SW480 (cell line): ENCODE measurements around the gene ARHGEF11.
"Not testable (repeated sequence)": the region's sequence is repeated elsewhere in the genome, so short reads cannot be mapped to it uniquely, and the experiment has no call there.

Source experiments
- DNase-seq: peaks from one replicate; pipeline ENCODE4 v3.0.0-alpha.2; 2016; ENCODE audit warnings: low spot score

ARHGEF11 gene, protein sequence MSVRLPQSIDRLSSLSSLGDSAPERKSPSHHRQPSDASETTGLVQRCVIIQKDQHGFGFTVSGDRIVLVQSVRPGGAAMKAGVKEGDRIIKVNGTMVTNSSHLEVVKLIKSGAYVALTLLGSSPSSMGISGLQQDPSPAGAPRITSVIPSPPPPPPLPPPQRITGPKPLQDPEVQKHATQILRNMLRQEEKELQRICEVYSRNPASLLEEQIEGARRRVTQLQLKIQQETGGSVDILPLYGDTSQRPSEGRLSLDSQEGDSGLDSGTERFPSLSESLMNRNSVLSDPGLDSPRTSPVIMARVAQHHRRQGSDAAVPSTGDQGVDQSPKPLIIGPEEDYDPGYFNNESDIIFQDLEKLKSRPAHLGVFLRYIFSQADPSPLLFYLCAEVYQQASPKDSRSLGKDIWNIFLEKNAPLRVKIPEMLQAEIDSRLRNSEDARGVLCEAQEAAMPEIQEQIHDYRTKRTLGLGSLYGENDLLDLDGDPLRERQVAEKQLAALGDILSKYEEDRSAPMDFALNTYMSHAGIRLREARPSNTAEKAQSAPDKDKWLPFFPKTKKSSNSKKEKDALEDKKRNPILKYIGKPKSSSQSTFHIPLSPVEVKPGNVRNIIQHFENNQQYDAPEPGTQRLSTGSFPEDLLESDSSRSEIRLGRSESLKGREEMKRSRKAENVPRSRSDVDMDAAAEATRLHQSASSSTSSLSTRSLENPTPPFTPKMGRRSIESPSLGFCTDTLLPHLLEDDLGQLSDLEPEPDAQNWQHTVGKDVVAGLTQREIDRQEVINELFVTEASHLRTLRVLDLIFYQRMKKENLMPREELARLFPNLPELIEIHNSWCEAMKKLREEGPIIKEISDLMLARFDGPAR (N-terminal part only)

DNA sequence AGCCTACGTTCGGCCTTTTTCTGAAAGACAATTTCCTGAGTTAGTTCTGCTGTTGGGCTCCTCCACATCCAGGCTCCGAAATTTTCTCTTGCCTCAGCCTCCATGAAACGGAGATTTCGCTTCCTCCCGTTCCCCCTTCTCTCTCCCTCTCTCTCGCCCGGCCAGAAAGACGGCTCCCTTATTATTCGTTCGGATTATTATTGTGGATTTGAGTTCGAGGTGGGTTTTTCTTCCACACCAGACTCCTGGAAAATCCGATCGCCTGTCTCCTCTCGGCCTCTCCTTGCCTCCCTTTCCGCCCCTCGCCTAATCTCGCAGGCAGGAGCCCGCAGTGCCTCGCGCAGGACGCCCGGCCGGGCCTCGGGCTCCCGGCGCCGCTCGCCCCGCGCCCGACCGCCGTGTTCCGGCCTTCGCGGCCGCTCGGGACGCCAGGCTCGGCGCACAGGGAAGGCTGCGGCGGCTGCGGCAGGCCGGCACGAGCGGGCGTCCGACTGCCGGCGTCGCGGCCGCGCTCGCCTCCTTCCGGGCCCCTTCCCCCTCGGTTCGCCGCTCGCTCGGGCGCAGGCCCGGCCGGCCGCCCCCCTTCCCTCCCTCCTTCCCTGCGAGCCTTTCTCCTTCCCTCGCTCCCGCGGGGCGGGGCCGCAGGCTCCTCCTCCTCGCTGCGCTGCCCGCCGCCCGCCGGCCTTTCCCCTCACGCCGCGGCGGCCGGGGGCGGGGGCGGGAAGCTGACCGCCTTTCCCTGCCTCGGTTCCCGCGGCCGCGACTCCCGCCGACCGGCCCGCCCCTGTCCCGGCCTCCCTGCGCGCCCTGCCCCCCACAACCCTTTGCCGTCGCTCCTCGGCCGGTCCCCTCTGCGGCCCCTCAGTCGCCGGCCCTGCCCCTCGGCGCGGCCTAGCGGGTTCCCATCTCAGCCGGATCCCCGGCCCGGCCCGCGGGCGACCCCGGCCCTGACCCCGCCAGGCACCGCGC is at the start of gene ARHGEF11:
ARHGEF11 (minus strand) TSS at position 493 of the 969 bp plus-strand sequence. CDS start 1,412 bp downstream, outside the sequence.
- DNase-seq, result peak; percentile 83

DNA sequence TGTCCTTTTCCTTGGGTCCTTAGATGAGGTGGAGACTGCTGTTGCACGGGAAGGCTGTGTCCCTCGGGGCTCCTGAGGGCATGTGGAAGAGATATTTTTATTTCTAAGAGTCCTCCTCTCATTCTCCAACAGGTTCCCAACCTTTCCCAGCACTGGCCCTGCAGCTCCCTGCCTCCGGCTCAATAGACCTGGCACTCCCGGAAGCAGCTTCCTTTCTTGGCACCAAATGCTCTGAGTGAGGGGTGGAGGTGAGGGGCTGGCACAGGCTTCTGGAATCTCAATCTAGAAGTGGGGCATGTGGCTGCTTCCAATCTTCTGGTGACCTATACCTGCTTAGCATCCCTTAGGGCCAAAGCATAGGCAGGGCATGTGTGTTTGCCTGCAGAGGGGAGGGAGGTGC is 49.5 kb upstream of the ARHGEF11 start:
- DNase-seq, result no peak

DNA sequence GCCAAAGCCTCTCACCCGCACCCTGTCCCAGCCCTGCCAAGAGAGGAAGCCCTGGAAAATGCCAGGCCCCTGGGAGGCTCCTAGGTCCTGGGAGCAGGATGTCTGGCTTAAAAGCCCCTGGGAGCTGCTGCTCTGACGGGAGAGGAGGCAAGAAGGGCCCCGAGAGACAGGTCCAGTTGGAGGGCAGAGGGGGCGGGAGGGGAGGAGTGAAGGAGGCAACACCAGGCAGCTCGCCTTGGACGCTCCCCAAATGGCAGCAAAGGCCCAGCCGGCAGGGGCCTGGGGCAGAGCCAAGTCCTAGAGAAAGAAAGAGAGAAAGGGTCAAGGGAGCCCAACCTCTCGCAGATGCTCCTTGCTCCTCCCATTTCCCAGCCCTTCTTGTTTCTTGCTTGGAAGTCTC is 47.3 kb upstream of the ARHGEF11 start:
- DNase-seq, result no peak

DNA sequence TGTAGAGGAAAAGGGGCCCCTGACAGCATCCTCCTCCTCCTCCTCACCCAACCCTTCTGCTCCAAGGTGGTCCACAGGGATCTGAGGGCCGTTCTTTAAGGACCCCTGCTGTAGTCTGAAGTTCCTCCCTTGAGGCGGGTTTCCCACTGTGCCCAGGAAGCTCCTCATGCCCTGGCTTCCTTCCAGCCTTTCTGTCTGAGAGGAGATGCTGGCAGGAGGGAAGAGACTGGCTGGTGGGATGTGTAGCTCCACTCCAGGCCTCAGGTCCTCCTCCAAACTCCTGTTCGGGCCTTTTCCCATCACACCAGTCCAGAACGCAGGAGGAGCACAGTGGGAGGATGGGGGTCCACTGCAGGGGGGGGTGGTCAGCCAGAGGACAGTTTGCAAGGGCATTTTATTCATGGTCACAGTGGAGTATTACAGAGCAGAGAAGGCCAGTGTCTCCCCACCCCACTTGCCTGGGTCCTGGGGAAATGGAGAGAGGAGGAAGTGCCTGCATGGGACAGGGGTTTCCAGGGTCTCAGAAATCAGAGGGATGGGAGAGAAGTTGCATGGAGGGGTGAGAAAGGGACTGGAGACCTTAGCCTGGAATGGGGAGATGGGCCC is 46.2 kb upstream of the ARHGEF11 start:
- no peak for DNase-seq

DNA sequence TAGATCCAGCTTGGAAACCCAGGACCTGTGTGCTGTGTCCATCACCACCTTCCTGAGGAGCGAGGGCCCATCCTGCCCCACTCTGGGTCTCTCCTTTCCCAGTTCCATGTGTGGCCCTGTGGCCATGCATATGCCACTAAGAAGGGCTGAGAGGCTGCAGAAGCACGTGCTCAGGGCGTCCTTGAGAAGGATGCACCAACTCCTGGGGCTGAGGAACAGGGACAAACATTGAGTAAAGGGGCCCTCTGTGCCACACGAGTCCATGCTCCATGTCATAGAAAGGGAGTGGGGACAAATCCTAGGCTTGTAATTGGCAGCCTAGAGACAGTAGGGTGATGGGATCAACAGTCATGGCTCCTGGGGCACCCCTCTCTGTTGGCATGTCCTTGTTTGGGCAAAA is 45.6 kb upstream of the ARHGEF11 start:
- no peak for DNase-seq

DNA sequence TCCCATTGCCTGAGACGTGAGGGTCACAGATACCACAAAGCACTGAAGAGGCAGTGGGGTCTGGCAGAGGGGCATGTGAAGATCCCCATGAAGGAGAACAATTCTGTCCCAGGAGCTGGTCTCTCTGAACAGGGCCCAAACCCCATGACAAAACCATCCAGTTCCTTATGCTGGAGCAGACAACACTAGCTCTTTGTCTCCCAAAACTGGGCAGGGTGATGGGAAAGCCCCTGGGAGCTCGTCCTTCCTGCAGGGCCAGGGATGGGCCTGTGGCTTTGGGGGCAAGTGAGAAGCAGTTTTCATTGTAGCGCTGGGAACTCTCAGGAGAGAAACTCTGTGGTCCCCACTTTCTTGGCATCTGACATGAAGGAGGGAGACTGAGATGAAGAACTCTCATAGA is 45.2 kb upstream of the ARHGEF11 start:
- no peak for DNase-seq

DNA sequence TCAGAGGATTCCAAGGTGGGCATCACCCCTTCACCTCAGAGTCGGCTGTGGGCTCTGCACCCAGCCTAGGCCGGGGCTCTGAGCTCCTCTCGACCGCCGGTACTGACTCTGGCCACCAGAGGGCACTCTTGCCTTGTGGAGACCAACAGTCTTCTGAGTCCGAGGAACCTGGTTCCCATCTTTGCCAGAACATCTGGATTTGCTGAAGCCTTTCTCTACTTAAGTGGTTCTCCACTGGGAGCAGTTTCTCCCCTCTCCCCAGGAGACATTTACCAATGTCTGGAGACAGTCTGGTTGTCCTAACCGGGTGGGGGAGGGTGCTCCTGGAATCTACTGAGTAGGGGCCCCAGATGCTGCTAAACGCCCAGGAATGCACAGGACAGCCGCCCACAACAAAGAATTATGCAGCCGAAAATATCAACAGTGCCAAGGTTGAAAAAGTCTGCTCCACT is 44.7 kb upstream of the ARHGEF11 start:
- DNase-seq, result peak; percentile 64

DNA sequence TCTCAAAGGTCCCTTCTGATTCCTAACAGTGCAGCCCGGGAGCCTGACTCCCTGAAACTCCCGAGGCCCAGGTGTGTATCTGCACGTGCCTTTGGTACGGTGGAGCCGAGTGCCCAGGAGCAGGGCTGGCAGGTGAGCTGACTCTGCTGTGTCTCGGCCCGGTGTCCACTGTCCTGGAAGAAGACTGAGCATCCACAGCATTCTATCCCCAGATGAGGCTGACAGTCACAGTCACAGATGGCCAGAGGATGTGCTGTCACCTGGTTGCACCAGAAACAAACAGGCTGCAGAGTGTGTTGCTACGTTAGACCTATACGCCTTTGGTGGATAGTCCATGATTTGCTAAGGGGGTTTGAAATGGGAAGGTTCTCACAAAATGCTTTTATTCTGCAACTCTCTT is 44.2 kb upstream of the ARHGEF11 start:
- DNase-seq, result no peak

DNA sequence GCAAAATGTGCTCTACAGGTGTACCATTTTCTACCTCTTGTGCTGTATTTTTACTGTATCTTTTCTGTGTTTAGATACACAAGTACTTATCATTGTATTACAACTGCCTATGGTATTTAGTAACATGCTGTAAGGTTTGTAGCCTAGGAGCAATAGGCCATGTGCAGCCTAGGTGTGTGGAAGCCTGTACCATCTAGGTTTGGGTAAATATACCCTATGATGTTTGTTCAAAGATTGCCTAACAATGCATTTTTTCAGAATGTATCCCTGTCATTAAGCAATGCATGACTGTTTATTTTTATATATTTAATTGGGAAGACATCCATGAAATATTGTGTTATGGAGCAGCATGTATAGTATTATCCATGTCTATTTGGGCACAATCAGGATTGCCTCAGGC is 43.1 kb upstream of the ARHGEF11 start:
- DNase-seq, result no peak

DNA sequence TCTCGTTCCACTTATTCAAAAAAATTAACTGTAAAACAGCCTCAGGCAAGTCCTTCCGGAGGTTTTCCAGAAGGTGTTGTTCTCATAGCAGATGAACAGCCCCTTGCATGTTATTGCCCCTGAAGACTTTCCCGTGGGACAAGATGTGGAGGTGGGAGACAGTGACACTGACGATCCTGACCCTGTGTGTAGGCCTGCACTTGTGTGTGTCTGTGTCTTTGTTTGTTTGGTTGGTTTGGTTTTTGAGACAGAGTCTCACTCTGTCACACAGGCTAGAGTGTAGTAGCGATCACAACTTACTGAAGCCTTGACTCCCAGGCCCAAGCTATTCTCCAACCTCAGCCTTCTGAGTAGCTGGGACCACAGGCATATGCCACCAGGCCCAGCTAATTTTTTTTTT is 41.5 kb upstream of the ARHGEF11 start:
- DNase-seq, result no peak

DNA sequence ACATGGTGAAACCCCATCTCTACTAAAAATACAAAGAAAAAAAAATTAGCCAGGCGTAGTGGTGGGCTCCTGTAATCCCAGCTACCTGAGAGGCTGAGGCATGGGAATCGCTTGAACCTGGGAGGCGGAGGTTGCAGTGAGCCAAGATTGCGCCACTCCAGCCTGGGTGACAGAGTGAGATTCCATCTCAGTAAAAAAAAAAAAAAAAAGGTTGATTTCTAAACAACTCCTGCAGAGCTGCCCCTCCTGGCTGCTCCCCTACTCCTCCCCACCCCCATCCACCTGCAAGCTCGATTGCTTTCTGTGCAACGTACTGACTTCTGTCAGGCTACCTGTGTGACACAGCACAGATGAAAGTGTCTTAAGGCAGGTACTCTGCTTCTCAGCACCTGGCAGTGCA is 40.8 kb upstream of the ARHGEF11 start:
- DNase-seq, result no peak

DNA sequence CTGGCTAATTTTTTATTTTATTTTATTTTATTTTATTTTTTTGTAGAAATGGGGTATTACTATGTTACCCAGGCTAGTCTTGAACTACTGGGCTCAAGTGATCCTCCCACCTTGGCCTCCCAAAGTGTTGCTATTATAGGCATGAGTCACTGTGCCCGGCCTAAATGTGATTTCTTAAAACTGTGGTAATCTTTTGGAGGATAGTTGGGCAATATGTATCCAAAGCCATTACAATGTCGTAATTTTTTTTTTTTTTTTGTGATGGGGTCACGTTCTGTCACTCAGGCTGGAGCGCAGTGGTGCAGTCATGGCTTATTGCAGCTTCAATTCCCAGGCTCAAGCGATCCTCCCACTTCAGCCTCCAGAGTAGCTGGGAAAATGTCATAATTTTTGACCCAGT is 39.9 kb upstream of the ARHGEF11 start:
- no peak for DNase-seq

DNA sequence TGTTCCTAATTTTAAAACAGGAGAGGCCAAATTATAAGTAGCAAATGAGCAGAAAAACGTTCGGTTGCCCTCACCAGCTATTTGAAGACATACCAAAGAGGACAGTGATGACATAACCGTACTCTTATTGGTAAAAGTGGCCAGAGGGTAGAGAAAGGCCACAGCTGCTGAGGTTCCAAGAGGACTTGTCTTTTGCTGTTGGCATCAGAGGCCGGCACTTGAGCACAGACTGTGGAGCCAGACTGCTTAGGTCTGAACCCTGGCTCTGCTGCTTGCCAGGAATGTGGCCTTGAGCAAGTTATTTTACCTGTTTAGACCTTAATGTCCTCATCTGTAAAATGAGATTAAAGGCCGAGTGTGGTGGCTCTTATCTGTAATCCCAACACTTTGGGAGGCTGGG is 39.2 kb upstream of the ARHGEF11 start:
- no peak for DNase-seq

DNA sequence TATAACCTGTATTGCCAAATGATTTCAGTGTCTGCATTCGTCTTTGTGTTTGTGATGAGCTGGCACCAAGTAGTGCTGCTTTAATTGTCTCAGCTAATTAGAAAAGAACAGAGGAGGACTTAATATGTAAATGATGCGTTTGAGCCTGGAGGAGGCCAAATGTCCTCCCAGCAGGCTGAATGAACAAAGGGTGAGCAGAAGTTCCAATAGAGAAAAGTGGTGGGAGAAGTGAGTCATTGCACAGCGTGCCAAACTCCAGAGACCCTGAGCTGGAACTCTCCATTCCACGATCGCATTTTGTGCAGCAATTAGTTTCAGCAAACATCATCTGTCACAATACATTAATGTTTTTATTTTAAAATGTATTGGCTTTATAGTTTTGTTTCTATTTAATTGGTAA is 36.2 kb upstream of the ARHGEF11 start:
- DNase-seq, result no peak

DNA sequence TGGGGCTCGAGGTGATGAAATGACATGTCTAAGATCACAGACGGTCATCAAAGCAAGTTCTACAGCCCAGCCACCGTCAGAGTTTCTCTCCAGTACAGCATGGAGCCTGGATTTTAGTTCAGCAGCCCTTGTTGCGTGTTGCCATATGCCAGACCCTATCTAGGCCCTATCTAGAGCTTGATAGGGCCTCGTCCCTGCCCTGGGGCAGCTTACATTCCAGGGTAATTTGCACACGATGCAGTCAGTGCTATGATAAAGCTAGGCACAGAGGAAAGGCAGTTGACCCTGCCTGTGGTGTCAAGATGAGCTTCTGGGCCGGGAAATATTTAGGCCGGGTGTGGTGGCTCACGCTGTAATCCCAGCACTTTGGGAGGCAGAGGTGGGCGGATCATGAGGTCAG is 35.2 kb upstream of the ARHGEF11 start:
- no peak for DNase-seq

DNA sequence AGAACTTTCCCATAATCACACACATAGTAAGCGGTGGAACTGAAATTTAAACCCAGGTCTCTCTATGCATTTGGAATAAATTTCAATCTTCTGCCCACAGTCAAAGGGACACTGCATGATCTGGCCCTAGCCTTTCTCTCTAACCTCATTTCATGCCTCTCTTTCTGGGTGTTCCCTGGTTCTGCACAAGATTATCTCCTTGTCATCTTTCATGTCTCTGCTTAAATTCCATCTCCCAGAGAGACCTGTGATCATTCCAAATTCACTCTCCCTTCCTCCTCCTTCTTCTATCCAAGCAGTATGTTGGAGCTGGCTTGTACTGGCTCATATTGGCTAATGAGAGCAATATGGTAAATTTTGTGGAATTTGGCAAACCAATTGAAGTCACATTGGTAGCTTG is 31.9 kb upstream of the ARHGEF11 start:
- no peak for DNase-seq

DNA sequence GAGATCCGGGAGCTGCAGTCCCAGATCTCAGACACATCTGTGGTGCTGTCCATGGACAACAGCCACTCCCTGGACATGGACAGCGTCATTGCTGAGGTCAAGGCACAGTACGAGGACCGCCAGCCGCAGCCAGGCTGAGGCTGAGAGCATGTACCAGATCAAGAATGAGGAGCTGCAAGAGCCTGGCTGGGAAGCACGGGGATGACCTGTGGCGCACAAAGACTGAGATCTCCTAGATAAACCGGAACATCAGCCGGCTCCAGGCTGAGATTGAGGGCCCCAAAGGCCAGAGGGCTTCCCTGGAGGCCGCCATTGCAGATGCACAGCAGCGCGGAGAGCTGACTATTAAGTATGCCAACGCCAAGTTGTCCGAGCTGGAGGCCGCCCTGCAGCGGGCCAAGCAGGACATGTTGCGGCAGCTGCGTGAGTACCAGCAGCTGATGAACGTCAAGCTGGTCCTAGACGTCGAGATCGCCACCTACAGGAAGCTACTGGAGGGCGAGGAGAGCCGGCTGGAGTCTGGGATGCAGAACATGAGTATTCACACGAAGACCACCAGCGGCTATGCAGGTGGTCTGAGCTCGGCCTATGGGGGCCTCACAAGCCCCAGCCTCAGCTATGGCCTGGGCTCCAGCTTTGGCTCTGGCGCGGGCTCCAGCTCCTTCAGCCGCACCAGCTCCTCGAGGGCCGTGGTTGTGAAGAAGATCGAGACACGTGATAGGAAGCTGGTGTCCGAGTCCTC is 28.6 kb upstream of the ARHGEF11 start:
- DNase-seq, result peak; percentile 61

DNA sequence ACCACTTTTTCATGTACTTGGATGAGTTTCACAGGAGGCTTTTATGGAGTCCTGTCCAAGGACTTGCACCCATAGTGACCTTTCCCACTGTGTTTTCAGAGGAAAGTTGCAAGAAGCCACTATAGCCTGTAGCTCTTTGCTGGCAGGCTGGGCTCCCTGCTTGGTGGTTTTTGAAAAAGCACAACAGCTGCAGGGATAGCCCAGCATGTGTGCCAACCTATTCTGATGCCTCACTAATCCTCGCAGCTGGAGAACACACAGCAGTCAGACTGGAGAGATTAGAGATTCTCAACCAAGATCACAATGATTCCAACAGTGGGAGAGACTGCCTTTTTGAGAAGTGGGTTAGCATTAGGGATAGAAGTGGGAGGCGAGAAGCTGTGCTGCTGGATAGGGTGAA is 24.1 kb upstream of the ARHGEF11 start:
- no peak for DNase-seq

DNA sequence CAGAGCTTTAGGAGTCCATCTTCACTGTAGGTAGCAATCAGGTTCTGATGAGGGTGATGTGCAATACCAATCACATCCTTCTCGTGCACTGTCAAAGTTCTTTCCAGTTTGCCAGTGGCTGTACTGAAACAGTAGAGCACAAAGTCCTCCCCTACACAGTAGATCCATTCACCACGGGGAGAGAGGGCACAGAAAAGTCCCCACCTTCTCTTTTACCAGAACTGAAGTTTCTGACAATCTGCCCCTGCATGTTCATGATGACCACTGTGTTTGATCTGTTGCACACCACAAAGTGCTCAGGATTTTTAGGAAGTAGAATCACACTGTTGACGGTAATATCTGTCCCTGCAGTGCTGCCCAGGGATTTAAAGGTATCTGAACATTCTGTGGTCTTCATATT is 13.7 kb upstream of the ARHGEF11 start:
- not testable (repeated sequence) for DNase-seq

DNA sequence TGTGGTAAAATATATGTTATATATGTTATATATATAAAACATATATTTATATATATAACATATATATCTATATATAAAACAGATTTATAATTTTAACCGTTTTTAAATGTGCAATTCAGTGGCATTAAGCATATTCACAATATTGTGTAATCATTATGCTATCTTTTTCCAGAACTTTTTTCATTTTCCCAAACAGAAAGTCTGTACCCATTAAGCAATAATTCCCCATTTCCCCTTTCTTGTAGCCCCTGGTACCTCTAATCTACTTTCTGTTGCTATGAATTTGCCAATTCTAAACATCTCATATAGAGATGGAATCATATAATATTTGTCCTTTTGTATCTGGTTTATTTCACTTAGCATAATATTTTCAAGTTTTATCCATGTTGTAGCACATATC is 10.7 kb upstream of the ARHGEF11 start:
- DNase-seq, result no peak

DNA sequence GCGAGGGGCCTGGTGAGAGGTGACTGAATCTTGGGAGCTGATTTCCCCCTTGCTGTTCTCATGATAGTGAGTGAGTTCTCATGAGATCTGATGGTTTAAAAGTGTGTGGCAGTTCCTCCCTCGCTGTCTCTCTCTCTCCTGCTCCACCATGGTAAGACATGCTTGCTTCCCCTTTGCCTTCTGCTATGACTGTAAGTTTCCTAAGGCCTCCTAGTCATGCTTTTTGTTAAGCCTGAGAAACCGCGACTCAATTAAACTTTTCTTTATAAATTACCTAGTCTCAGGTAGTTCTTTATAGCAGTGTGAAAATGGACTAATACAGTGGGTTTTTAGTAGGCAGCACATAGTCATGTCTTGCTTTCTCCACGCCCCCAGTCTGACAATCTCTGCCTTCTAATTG is 10.2 kb upstream of the ARHGEF11 start:
- not testable (repeated sequence) for DNase-seq
